Frontal cortex (tissue), 4 donors: Measurements from ENCODE around the gene ATG9B. TPM values are rescaled to one million over a fixed set of nuclear protein-coding genes. Genes with fewer than 3 reads are reported as not detected.

Source experiments
- DNase-seq, 2 donors: peaks; one replicate each; pipeline ENCODE4 v3.0.0; 2012; ENCODE audit warnings: low spot score in 2 of 2
- FAIRE-seq: peaks from 2 replicates; lab custom pipeline; 2012; peaks lifted over from hg19 to GRCh38; lab: Jason Lieb, UNC
- total RNA-seq: library from RNA; depleted of rRNA; stranded (reverse); fragments of >200 nt; gene quantifications from one replicate; pipeline ENCODE4 v1.2.3, GENCODE V29; 2014
- donor health status: control.
- donor health status: control.
- donor health status: control.

Gene ATG9B
- total RNA-seq, 1 donor from 2014 or later = 2.4 TPM

DNA sequence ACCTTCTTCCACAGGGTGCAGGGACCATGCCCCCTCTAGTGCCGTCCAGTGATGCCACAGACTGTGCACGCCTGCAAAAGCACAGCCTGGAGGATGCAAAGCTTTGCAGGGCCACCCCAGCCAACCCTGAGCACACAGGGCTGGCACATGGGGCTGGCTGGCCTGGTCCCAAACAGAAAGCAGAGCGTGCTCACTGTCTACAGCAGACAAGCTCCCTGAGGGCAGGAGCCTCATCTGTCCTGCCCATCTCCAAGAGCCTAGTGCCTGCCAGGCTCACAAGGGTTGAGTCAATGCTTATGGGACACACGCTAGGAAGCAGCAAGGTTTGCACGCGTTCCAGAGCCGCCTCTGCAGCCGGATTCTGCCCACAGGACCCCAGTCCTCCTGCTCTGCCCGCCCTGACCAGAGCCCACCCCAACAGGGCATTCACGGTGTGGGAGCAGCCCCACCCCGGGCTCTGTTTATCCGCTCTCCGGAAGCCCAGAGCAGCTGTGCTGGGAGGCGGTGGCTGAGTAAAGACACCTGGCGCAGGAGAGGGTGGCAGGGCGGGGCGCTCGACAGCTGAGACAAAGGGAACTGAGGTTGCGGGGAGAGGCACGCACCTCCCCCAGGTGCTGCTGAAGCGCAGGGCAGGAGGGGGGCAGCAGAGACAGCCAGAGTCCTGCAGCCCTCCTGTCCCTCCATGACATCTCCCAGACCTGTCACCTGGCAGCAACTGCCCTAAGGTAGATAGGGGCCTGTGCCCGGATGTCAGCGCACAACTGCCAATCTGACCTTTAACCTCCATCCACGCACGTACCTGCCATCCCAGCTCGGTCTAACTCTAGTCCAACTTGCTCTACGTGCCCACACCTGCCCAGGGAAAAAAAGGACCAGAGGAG, 50.5 kb downstream of the ATG9B start:
- DNase-seq (no peak), FAIRE-seq (no peak)

DNA sequence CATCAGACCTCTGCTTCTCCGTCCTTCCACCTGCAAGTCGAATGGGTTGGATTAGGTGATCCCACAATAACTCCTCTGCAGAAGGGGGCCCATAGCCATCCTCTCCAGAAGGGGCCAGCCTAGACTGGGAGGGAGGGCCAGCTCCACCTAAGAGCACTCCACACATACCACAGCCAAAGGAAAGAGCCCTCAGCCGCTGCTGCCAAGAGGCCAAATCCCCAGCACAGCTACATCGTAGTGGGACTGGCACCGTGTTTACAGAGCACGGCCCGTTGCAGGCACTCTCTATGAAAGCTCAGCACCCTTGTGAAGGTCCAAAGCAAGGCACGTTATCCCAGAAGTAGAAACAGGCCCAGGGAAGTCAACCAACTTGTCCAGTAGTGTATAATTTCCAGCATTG, 51.6 kb downstream of the ATG9B start:
- no peak for FAIRE-seq
- DNase-seq = no peak

DNA sequence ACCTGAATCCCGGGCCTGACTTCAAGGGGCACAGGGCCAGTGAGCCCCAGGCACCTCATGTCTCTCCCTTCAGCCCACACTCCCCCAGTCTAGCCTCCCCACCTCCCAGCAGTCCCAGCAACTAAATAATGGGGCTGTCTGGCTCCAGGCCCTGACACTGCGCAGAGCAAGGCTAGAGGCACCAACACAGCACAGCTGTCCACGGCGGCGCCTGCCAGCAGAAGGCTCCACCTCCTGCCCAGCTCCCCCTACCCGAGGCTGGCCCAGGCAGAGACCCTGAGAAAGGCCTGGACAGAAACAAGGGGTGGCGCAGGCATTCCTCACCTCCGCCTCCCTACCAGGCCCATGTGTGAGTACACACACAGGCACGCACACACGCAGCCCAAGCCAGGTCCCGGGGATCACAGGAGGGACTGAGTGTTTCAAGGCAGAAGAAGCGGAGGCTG, 52.2 kb downstream of the ATG9B start:
- FAIRE-seq = no peak
- peak in 1 of 2 donors; percentile 81 for DNase-seq

DNA sequence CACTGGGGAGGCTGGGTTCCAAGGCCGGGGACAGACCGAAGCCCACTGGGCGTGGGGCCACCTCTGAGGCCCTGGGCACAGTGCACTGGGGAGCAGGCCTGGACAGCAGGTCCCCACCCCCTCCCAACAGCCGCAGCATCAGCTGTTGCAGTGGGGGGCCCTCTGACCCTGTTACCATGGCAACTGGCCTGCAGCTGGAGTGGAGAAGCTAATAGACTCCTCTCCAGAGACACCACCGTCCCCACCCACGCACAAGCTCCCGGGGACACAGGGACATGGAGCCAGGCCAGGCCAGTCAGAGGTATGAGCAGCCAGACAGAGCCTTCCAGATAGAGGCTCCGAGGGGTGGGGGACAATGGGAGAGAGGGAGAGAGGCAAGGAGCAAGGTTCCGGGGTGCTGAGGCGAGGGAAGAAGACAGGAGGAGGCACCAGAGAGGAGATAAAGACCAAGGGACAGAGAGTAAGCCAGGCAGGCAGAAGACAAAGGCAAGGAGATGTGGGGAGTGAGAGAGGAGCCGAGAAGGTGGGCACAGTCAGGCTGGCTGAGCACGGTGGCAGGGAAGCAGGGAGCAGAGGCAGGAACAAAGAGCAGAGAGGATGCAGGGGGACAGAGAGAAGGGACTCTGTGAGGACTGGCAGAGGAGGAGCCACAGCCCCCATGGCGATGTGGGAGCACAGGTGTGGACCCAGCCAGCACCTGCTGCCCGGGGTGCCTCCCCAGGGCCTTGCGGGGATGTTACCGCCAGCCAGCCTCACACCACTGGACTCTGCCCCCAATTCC, 52.9 kb downstream of the ATG9B start:
- FAIRE-seq (no peak), DNase-seq (peak in 1 of 2 donors; percentile 62)

DNA sequence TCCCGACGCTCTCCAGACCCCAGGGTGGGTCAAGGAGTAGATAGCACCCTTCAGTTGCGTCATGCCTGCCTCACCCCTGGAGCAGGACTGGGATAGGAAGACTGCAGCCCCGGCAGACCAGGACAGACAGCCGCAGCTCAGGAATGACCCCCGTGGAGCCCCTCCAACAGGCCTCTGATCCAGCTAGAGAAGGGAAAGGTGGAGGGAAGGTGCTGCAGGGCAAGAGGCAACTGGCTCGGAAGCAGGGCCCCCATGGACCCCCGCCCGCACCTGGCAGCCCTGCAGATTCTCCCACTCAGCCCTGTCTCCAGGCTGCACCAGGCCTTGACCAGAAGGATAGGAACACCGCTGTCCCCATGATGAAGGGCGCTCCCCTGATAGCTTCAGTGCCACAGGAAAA, 53.9 kb downstream of the ATG9B start:
- FAIRE-seq = no peak
- no peak for DNase-seq

- FAIRE-seq (no peak), DNase-seq (no peak)
Observed at GRCh38 chr7:150969475-150969874, 54.8 kb downstream of the ATG9B start.

DNA sequence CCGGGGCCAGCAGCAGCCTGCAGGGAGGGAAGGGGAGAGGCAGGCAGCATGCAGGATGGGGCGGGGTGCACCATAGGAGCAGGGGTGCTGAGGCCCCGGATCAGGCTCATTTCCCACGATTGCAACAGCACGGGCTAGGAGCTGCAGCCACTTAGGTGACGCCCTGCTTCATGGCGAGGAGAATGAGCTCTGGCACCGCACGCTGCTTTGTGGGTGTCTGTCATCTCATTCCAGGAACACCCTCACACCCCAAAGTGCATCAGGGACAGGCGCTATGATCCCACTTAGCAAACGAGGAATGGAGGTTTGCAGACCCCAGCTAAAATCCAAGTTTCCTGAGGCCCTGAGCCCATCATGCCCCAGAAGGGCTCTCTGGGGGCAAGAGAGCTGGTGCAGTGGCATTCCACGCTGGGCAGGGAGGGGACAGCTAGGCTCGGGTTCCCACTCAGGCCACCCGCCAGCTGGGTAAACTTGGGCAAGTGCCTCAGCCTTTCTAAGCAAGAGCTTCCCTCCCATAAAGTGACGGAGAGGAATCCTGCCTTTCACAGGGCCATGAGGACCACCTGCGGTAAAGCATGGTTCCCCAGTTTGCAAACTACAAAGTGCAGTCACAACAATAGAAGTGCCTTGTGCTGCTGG, 55.4 kb downstream of the ATG9B start:
- FAIRE-seq = no peak
- no peak for DNase-seq

DNA sequence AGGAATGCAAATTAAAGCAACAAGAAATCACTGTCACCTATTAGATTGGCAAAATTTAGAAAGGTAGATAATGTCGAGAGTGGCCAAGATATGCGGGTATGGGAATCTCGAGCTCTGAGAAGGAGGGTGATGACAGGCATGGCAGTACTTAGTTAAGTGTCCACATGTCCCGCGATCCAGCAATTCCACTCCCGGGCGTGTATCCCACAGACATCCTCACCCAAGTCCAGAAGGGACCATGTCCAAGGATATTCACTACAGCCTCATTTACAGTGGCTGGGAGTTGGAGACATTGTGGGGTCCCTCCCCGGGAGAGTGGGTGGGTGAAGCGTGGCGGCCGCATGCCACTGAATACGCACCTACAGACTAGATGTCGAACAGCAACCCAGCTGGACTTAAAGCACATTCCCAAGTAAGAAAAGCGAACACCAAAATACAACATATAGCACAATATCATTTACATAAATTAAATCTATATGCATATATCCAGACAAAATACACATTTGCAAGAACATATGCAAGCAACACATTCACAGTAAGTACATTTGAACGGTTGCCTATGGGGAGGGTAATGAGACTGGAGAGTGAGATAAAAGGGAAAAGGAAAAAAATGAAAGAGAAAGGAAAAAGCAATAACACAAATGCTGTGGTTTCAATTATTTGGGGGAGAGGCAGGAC, 56.1 kb downstream of the ATG9B start:
- no peak for DNase-seq
- no peak for FAIRE-seq

DNA sequence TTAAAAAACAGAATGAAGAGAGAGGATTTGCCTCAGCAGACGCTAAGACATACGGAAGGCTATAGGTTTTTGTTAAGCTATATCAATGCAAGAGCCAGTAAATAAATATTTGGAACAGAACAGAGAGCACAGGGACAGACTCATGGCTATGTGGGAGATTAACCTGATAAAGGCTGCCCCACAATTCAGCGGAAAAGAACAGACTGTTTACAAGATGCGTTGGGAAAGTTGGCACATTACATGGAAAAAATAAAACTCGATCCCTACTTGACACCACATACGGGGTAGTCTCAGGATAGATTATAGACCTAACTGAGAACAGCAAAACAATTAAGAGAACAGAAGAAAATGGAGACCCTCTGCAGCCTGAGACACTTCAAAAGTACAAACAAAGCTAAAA, 56.9 kb downstream of the ATG9B start:
- DNase-seq (no peak), FAIRE-seq (no peak)

- no peak for FAIRE-seq
- DNase-seq = no peak
Observed at GRCh38 chr7:150966002-150966401, 58.3 kb downstream of the ATG9B start.

GRCh38 chr7:150965273-150965830, 58.9 kb downstream of the ATG9B start:
- FAIRE-seq = no peak
- DNase-seq = no peak

Other genes with a start within 250 kb of the ATG9B start
- gene TMEM176B, start 224.1 kb downstream of the ATG9B start, total RNA-seq = 2.4 TPM
- 1.2 TPM for gene TMEM176A, start 223.7 kb downstream of the ATG9B start, total RNA-seq
- not detected for gene AOC1, start 172.0 kb downstream of the ATG9B start, total RNA-seq
- 6.1 TPM for gene KCNH2, start 46.2 kb downstream of the ATG9B start, total RNA-seq
- gene NOS3, start 33.5 kb downstream of the ATG9B start, total RNA-seq = 0.82 TPM
- 22.8 TPM for gene ABCB8, start 4.0 kb upstream of the ATG9B start, total RNA-seq
- gene ASIC3, start 24.0 kb upstream of the ATG9B start, total RNA-seq = 0.82 TPM
- 47.7 TPM for gene CDK5, start 33.4 kb upstream of the ATG9B start, total RNA-seq
- 10.6 TPM for gene SLC4A2, start 35.1 kb upstream of the ATG9B start, total RNA-seq
- 32.6 TPM for gene FASTK, start 56.3 kb upstream of the ATG9B start, total RNA-seq
- 10.2 TPM for gene TMUB1, start 59.0 kb upstream of the ATG9B start, total RNA-seq
- 92.9 TPM for gene AGAP3, start 62.0 kb upstream of the ATG9B start, total RNA-seq
- gene GBX1, start 143.2 kb upstream of the ATG9B start, total RNA-seq = 0.41 TPM
- gene ASB10, start 162.8 kb upstream of the ATG9B start, total RNA-seq = not detected
- not detected for gene H2BK1, start 186.0 kb upstream of the ATG9B start, total RNA-seq
- 38.3 TPM for gene ABCF2, start 202.7 kb upstream of the ATG9B start, total RNA-seq
- gene CHPF2, start 208.0 kb upstream of the ATG9B start, total RNA-seq = 18.3 TPM
- gene SMARCD3, start 224.2 kb upstream of the ATG9B start, total RNA-seq = 145 TPM